HFFc6 (cell line): Measurements from ENCODE around the gene PACRG. TPM values are rescaled to one million over a fixed set of nuclear protein-coding genes. Genes with fewer than 3 reads are reported as not detected.

Source experiments
- DNase-seq: peaks from one replicate; pipeline ENCODE4 v3.0.0-alpha.2; 2018
- H3K27ac Mint-ChIP-seq: 2 replicates; pipeline ENCODE4 v1.8.0; 2020; ENCODE audit warnings: mild to moderate bottlenecking, mixed read lengths
- H3K27me3 Mint-ChIP-seq: 2 replicates; pipeline ENCODE4 v1.8.0; 2021; ENCODE audit warnings: mild to moderate bottlenecking, moderate library complexity, mixed read lengths; ENCODE audit not compliant: insufficient read depth
- H3K36me3 Mint-ChIP-seq: 2 replicates; pipeline ENCODE4 v1.8.0; 2021; ENCODE audit warnings: low read depth, mixed read lengths
- H3K4me1 Mint-ChIP-seq: 2 replicates; pipeline ENCODE4 v1.8.0; 2020; ENCODE audit warnings: low read depth, mixed read lengths
- H3K4me3 Mint-ChIP-seq: 2 replicates; pipeline ENCODE4 v1.8.0; 2020; ENCODE audit warnings: mild to moderate bottlenecking, moderate library complexity, mixed read lengths
- H3K9me3 Mint-ChIP-seq: 2 replicates; pipeline ENCODE4 v1.8.0; 2020; ENCODE audit warnings: mild to moderate bottlenecking, mixed read lengths
- CTCF ChIP-seq: fragments of 200-600 bp; sonication (generic); IDR thresholded peaks from 2 replicates; pipeline ENCODE4 v1.5.0; 2021; ENCODE audit warnings: antibody characterized with exemption, mild to moderate bottlenecking
- total RNA-seq, 6 experiments: library from RNA; stranded (reverse); fragmentation: NEBNext Ultra II Directional; extraction: Animal tissue kit (Norgen Biotek cat#: 25700); gene quantifications; 2 replicates in 1 of 6; 3 replicates in 5 of 6; pipeline ENCODE4 v1.2.3, GENCODE V29; 2021

PACRG gene
- total RNA-seq, 6 experiments from 2014 or later = not detected

GRCh38 chr6:163231356-163232014 lies 503.7 kb downstream of the PACRG start:
- Mint-ChIP-seq H3K36me3 (no peaks in the 10 kb centered on the region), H3K9me3 (peaks cover 10% of the 10 kb centered on the region; the same call in 1 of the 2 replicates), H3K4me1 (no peaks in the 10 kb centered on the region), H3K27ac (no peak overlapping the region), H3K4me3 (no peak overlapping the region), H3K27me3 (peaks cover 3% of the 10 kb centered on the region; the same call in 1 of the 2 replicates)
- no peak for TF ChIP-seq CTCF
- no peak for DNase-seq

GRCh38 chr6:163232015-163232523 lies 504.3 kb downstream of the PACRG start:
- Mint-ChIP-seq H3K36me3 (no peaks in the 10 kb centered on the region), H3K27ac (no peak overlapping the region), H3K4me1 (no peaks in the 10 kb centered on the region), H3K4me3 (no peak overlapping the region), H3K27me3 (peaks cover 3% of the 10 kb centered on the region; the same call in 1 of the 2 replicates), H3K9me3 (peaks cover 8% of the 10 kb centered on the region; the same call in 1 of the 2 replicates)
- DNase-seq = no peak
- TF ChIP-seq CTCF = no peak

GRCh38 chr6:163232649-163233048 lies 504.9 kb downstream of the PACRG start:
- Mint-ChIP-seq H3K27me3 (peaks cover 3% of the 10 kb centered on the region; the same call in 1 of the 2 replicates), H3K9me3 (peaks cover 6% of the 10 kb centered on the region; the same call in 1 of the 2 replicates), H3K4me1 (no peaks in the 10 kb centered on the region), H3K27ac (no peak overlapping the region), H3K36me3 (no peaks in the 10 kb centered on the region), H3K4me3 (no peak overlapping the region)
- DNase-seq = no peak
- TF ChIP-seq CTCF = no peak

GRCh38 chr6:163237110-163237509 lies 509.3 kb downstream of the PACRG start:
- Mint-ChIP-seq H3K27me3 (peaks cover 3% of the 10 kb centered on the region), H3K4me1 (no peaks in the 10 kb centered on the region), H3K36me3 (no peaks in the 10 kb centered on the region), H3K9me3 (peaks cover 11% of the 10 kb centered on the region; the same call in 1 of the 2 replicates), H3K4me3 (no peak overlapping the region), H3K27ac (no peak overlapping the region)
- no peak for DNase-seq
- TF ChIP-seq CTCF = no peak

GRCh38 chr6:163239572-163240340 lies 512.0 kb downstream of the PACRG start:
- Mint-ChIP-seq H3K9me3 (peaks cover 7% of the 10 kb centered on the region; the same call in 1 of the 2 replicates), H3K27me3 (no peaks in the 10 kb centered on the region; the same call in none of the 2 replicates), H3K4me1 (peaks cover 8% of the 10 kb centered on the region; the same call in 1 of the 2 replicates), H3K27ac (no peak overlapping the region), H3K4me3 (no peak overlapping the region), H3K36me3 (no peaks in the 10 kb centered on the region)
- no peak for TF ChIP-seq CTCF
- DNase-seq = no peak
